ENCODE results near the gene COQ5.
"Not testable (repeated sequence)": the region's sequence is repeated elsewhere in the genome, so short reads cannot be mapped to it uniquely, and the experiment has no call there.

The COQ5 gene

GRCh38 chr12:120528861-120529525 lies at the start of gene COQ5:
Gene COQ5 (minus strand): TSS chr12:120529158. CDS start chr12:120529141, 17 bp downstream.
- peak; percentile 79 to 80 for DNase-seq (ENCODE audit: low read depth in 2 of 2)

GRCh38 chr12:120574106-120574505 lies 45.1 kb upstream of the COQ5 start:
- no peak for DNase-seq (ENCODE audit: low read depth in 2 of 2)

- DNase-seq (ENCODE audit: low read depth in 2 of 2), result no peak
Measured at GRCh38 chr12:120573560-120573959, 44.6 kb upstream of the COQ5 start.

GRCh38 chr12:120571299-120571698 lies 42.3 kb upstream of the COQ5 start:
- DNase-seq (ENCODE audit: low read depth in 2 of 2), result no peak

- no peak for DNase-seq (ENCODE audit: low read depth in 2 of 2)
Measured at GRCh38 chr12:120563495-120563894, 34.5 kb upstream of the COQ5 start.

GRCh38 chr12:120562906-120563305 lies 33.9 kb upstream of the COQ5 start:
- DNase-seq (ENCODE audit: low read depth in 2 of 2), result no peak

- DNase-seq (ENCODE audit: low read depth in 2 of 2), result no peak
Measured at GRCh38 chr12:120557589-120557988, 28.6 kb upstream of the COQ5 start.

GRCh38 chr12:120554678-120555077 lies 25.7 kb upstream of the COQ5 start:
- DNase-seq (ENCODE audit: low read depth in 2 of 2), result no peak

- DNase-seq (ENCODE audit: low read depth in 2 of 2), result no peak
Measured at GRCh38 chr12:120546050-120546386, 17.1 kb upstream of the COQ5 start.

- no peak for DNase-seq (ENCODE audit: low read depth in 2 of 2)
Measured at GRCh38 chr12:120544691-120545090, 15.7 kb upstream of the COQ5 start.

GRCh38 chr12:120542166-120542565 lies 13.2 kb upstream of the COQ5 start:
- DNase-seq (ENCODE audit: low read depth in 2 of 2), result no peak

GRCh38 chr12:120540445-120540844 lies 11.5 kb upstream of the COQ5 start:
- DNase-seq (ENCODE audit: low read depth in 2 of 2), result no peak

GRCh38 chr12:120539303-120539702 lies 10.3 kb upstream of the COQ5 start:
- DNase-seq (ENCODE audit: low read depth in 2 of 2), result no peak

GRCh38 chr12:120538281-120539156 lies 9.6 kb upstream of the COQ5 start:
- no peak for DNase-seq (ENCODE audit: low read depth in 2 of 2)

GRCh38 chr12:120537856-120538220 lies 8.9 kb upstream of the COQ5 start:
- no peak for DNase-seq (ENCODE audit: low read depth in 2 of 2)

- no peak for DNase-seq (ENCODE audit: low read depth in 2 of 2)
Measured at GRCh38 chr12:120536064-120536791, 7.3 kb upstream of the COQ5 start.

- peak; percentile 27 to 37 for DNase-seq (ENCODE audit: low read depth in 2 of 2)
Measured at GRCh38 chr12:120534703-120535655, 6.0 kb upstream of the COQ5 start.

- peak; percentile 32 to 39 for DNase-seq (ENCODE audit: low read depth in 2 of 2)
Measured at GRCh38 chr12:120534203-120534702, 5.3 kb upstream of the COQ5 start, which contains the start of gene RNF10. Gene RNF10 (plus strand): TSS chr12:120534356. CDS start chr12:120534812, 456 bp downstream.

- DNase-seq (ENCODE audit: low read depth in 2 of 2), result no peak
Measured at GRCh38 chr12:120532701-120533238, 3.8 kb upstream of the COQ5 start.

GRCh38 chr12:120530418-120530761 lies 1.4 kb upstream of the COQ5 start:
- DNase-seq (ENCODE audit: low read depth in 2 of 2), result not testable (repeated sequence)
